ES-I3 (cell line): ENCODE data around the gene NDUFS2.
A peak's percentile ranks its signal among the peaks of the same experiment; 100 is the strongest.

Source experiments
- H3K36me3 ChIP-seq: 2 replicates; pipeline ENCODE4 v1.6.1; 2013; ENCODE audit warnings: mild to moderate bottlenecking, low read length, control low read depth, moderate library complexity; ENCODE audit not compliant: insufficient read depth
- H3K4me1 ChIP-seq: 2 replicates; pipeline ENCODE4 v1.6.1; 2013; ENCODE audit warnings: mild to moderate bottlenecking, control low read depth, low read length; ENCODE audit not compliant: insufficient read depth
- H3K9ac ChIP-seq: 2 replicates; pipeline ENCODE4 v1.6.1; 2013; ENCODE audit warnings: low read depth, mild to moderate bottlenecking, low read length, moderate library complexity
- H3K9me3 ChIP-seq: 2 replicates; pipeline ENCODE4 v1.6.1; 2013; ENCODE audit warnings: mild to moderate bottlenecking, low read length, moderate library complexity; ENCODE audit not compliant: control insufficient read depth, insufficient read depth

NDUFS2 gene

DNA sequence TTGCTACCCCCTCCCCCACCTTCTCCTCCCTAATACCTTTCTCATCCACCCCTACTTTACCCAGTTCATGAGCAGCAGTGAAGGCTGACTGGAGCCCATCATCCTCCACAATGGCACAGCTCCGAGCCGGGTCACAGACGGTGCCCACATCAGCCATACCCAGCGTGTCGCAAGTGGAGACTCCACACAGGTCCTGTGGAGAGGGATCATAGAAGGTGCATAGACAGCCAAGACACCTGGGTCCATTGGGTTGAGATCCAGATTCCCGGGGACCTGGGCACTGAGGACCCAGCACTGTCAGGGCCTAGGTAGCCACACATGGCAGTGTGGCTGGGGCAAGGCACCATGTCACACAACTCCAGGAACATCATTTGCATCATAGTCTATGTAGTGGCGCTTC is 6.1 kb upstream of the NDUFS2 start:
- H3K9me3 ChIP-seq, result no peaks in the 10 kb centered on the region
- no peak overlapping the region for H3K9ac ChIP-seq
- H3K4me1 ChIP-seq, result peaks cover 20% of the 10 kb centered on the region
- peaks cover 4% of the 10 kb centered on the region; the same call in 1 of the 2 replicates for H3K36me3 ChIP-seq

DNA sequence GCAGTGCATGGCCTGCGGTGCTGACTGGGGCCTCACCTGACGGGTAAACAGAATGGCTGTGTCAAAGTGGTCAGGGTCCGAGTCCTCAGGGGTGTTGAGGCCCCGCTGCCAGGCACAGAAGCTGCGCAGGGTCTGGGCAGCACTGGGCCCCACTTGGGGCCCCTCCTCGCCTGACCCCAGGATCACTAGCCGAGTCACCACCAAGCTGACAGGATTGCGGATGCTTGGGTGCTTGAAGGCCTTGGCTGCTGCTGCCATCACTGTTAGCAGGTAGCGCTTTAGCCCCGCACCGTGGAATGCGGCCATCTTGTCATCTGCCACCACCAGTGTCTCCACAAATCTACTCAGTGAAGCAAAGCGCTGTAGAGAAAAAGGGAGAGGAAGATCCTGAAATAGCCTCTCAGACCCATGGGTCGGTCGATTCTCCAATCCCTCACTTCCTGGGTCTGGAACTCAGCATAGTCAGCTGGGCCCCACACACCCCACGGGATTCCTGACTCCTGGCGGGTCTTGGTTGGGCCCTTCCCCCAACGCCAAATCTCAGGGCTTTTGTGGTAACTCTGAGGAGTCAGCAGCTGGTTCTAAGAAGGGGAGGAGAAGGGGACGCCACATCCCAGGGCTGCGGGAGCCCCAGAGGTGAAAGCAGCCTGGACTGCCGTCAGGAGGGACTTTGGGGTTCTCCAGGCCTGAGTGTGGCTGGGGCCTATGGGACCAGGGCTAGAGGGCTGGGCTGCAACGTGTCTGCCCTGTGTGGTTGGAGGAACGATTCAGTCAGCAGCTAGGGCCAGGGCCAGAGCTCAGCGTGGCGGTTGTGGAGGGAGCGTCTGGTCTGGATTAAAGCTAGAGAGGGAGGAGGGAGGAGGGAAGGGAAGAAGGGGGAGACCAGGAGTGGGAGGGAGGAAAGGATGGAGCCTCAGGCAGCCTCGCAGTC is 5.4 kb upstream of the NDUFS2 start:
- H3K9ac ChIP-seq, result peak overlapping the region; percentile 44; the same call in 1 of the 2 replicates
- H3K36me3 ChIP-seq, result peaks cover 4% of the 10 kb centered on the region; the same call in 1 of the 2 replicates
- H3K4me1 ChIP-seq, result peaks cover 26% of the 10 kb centered on the region
- H3K9me3 ChIP-seq, result no peaks in the 10 kb centered on the region

DNA sequence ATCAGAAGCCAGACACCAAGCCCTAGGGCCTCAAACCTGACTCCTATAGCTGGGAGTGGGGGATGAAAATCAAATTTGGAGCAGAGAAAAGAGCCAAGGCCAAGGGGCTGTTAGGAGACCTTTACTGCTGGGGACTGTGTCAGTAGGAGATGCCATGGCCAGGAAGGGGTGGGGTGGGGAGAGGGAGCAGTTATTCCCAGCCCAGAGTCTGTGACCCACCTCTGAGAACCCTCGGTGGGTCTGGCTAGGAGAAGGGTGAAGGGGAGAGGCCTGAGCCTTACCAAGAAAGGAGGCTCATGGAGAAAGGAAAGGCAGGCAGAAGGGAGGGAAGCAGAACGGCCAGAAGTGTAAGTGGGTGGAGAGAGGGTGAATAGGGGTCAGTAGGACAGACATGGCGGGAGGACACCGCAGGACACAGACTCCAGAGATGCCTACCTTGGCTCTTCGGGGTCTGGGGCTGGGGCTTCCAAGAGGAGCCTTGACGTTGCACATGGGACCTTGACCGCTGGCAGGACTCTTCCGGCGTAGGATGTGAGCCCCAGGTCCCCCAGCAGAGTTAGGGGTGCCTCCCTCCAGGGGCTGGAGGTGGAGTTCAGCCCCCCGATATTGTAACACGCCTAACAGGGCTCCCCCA is 4.5 kb upstream of the NDUFS2 start:
- peaks cover 4% of the 10 kb centered on the region; the same call in 1 of the 2 replicates for H3K36me3 ChIP-seq
- H3K9me3 ChIP-seq, result no peaks in the 10 kb centered on the region
- H3K4me1 ChIP-seq, result peaks cover 25% of the 10 kb centered on the region
- H3K9ac ChIP-seq, result peak overlapping the region; percentile 44; the same call in 1 of the 2 replicates

- Histone ChIP-seq H3K9me3 (no peaks in the 10 kb centered on the region), H3K4me1 (peaks cover 23% of the 10 kb centered on the region), H3K9ac (peak overlapping the region; percentile 44)
Measured at GRCh38 chr1:161198194-161198896, 3.8 kb upstream of the NDUFS2 start.

GRCh38 chr1:161198897-161199431 is 3.2 kb upstream of the NDUFS2 start, which contains the start of gene ADAMTS4:
Gene ADAMTS4 (minus strand): TSS chr1:161199054. CDS start chr1:161198627, 427 bp downstream.
- no peaks in the 10 kb centered on the region for H3K9me3 ChIP-seq
- H3K36me3 ChIP-seq, result peaks cover 4% of the 10 kb centered on the region
- peaks cover 23% of the 10 kb centered on the region for H3K4me1 ChIP-seq
- H3K9ac ChIP-seq, result peak within 1 kb of the TSS; percentile 97

More at GRCh38 chr1:161198194-161198896, 3.8 kb upstream of the NDUFS2 start:
- H3K36me3 ChIP-seq, result peaks cover 4% of the 10 kb centered on the region

DNA sequence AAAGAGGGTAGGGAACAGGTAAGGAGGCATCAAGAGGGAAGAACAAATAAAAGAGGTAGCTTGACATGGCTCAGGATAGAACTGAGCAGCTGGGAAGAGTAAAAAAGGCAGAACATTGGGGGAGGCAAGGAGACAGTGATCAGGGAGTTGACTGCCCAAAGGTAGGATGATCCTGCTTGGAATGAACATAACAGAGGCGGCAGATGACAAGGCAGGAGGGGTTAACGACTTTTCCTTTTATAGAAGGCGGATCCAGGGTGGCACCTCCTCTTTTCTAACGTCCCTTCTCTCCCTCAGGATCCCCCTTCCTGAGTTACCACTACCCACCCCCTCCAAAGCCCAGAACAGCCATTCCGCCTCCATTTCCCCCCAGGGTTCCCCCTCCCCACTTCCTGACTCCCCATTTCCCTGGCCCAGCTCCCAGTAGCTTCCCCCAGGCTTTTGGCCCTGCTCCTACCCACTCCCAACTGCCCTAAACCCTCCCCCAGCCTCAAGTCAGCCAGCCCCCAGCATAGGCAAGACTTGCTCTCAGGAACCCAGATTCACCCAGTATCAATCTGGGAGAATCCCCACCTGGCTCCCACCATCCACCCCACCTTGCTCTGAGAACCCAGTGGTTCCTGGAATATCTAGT is 2.5 kb upstream of the NDUFS2 start:
- Histone ChIP-seq H3K36me3 (peaks cover 4% of the 10 kb centered on the region), H3K9ac (peak overlapping the region; percentile 97), H3K4me1 (peaks cover 23% of the 10 kb centered on the region), H3K9me3 (no peaks in the 10 kb centered on the region)

GRCh38 chr1:161200421-161200991 is 1.7 kb upstream of the NDUFS2 start:
- peak overlapping the region; percentile 97 for H3K9ac ChIP-seq
- no peaks in the 10 kb centered on the region; the same call in 1 of the 2 replicates for H3K36me3 ChIP-seq
- H3K4me1 ChIP-seq, result peaks cover 23% of the 10 kb centered on the region
- no peaks in the 10 kb centered on the region for H3K9me3 ChIP-seq

DNA sequence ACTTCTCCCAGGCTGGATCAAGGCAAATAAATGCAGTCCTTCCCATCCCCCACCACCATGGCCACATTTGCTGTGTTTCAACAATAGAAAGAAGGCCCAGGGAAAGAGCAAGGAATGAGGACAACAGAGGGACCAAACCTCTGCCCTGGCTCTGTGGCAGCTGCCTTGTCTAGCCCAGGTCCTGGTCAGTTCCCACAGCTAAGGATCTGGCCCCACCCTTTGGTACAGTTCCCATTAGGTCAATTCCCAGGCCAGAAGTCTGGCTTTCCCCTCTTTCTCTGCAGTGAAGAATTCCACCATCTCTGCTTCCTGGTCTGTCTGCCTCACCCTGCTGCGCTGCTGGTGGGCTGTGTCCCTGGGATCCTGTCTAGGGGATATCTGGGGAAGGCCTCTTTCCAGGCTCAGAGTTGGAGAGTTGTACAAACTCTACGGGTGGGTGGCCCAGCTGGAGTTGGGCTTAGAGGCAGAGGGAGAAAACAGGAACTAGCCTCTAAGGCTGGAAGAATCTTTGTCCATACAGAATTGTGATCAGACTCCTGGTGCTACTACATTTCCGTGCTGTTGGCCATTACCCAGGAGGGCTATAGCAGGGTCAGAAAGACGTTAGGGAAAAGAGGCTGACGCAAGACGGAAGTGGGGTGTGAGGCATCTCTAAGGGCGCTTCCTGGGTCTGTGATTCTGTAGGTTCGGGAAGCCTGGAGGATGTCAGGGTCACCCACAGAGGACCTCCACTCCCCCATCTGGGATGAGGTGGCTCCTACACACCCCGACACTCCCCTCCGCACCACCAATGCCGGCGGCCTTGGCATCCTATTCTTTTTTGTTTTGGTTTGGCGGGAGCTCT is 953 bp upstream of the NDUFS2 start:
- H3K4me1 ChIP-seq, result peaks cover 23% of the 10 kb centered on the region
- no peaks in the 10 kb centered on the region for H3K9me3 ChIP-seq
- peaks cover under 1% of the 10 kb centered on the region for H3K36me3 ChIP-seq
- H3K9ac ChIP-seq, result peak overlapping the region; percentile 97

DNA sequence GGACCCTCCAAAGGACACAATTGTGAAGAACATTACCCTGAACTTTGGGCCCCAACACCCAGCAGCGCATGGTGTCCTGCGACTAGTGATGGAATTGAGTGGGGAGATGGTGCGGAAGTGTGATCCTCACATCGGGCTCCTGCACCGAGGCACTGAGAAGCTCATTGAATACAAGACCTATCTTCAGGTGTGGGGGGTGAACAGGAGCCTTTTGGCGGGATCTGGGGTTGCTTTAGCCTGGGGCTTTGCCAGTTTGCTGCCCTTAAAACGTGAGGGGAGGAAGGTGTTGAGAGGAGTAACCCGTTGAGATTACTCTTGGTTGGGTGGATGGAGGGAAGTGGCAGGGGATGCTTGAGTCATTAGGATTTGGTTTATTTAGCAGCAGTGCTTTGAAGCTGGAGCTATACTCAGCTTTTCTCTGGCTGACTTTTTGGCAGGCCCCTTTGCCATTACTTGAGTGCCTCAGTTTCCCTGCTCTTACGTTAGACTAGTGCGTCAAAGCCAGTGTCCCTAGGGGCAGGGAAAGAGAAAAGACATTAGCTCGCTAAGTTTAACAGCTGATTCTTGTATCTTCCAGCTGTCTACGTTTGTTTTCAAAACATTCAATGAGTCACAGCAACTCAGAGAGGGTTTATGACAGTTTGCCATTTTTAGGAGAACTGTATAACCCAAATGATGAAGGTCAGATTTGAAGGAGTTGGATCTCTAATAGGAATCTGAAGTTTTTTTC is 4.4 kb downstream of the NDUFS2 start:
- peaks cover 6% of the 10 kb centered on the region for H3K4me1 ChIP-seq
- H3K9me3 ChIP-seq, result no peaks in the 10 kb centered on the region
- H3K36me3 ChIP-seq, result peaks cover 26% of the 10 kb centered on the region
- H3K9ac ChIP-seq, result no peak overlapping the region

DNA sequence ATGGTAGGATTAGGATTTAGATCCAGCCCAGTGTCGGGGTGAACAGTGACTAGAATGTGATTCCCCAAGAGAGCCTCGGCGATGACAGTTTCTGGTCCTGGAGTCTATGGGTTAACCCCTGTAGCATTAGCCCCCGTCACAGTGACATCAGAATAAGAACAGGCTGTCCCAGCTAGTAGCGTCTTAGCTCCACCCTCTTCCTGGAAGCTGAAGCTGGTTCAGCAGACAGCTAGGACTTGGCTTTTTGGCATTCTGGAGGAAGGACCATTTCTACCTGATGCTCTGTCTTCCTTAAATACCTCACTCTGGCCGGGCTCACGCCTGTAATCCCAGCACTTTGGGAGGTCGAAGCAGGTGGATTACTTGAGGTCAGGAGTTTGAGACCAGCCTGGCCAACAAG is 5.0 kb downstream of the NDUFS2 start:
- Histone ChIP-seq H3K9ac (no peak overlapping the region), H3K9me3 (no peaks in the 10 kb centered on the region), H3K4me1 (peaks cover 5% of the 10 kb centered on the region), H3K36me3 (peaks cover 31% of the 10 kb centered on the region)

DNA sequence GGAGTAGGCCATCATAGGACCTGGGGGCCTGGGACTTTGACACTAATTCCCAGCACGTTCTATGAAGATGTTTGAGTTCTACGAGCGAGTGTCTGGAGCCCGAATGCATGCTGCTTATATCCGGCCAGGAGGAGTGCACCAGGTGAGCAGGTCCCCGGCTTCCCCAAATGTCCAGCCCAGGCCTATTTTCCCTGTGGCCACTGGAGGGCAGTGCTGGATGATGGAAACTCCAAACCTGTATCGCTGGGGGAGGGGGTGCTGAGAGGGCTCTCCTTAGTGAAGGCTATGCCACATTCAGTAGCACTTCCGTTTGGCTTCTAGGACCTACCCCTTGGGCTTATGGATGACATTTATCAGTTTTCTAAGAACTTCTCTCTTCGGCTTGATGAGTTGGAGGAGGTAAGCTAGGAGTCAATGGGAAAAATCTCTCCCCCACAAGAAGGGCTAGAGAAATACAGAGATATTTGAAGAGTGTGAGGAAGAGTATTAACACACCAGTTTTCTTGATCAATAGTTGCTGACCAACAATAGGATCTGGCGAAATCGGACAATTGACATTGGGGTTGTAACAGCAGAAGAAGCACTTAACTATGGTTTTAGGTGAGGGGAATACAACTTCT is 7.7 kb downstream of the NDUFS2 start:
- Histone ChIP-seq H3K36me3 (peaks cover 45% of the 10 kb centered on the region), H3K4me1 (peaks cover 5% of the 10 kb centered on the region), H3K9ac (no peak overlapping the region), H3K9me3 (no peaks in the 10 kb centered on the region)

GRCh38 chr1:161214369-161214768 is 12.2 kb downstream of the NDUFS2 start:
- no peak overlapping the region for H3K9ac ChIP-seq
- no peaks in the 10 kb centered on the region for H3K9me3 ChIP-seq
- H3K36me3 ChIP-seq, result peaks cover 35% of the 10 kb centered on the region
- peaks cover 27% of the 10 kb centered on the region for H3K4me1 ChIP-seq
